Middle frontal gyrus (tissue), 1 donor: ENCODE results near the gene STAT5B.
"Not testable (repeated sequence)": the region's sequence is repeated elsewhere in the genome, so short reads cannot be mapped to it uniquely, and the experiment has no call there.

Experiments used
- DNase-seq: peaks from one replicate; pipeline ENCODE4 v3.0.0-alpha.2; 2015; ENCODE audit warnings: low spot score; ENCODE audit errors: extremely low spot score

Gene STAT5B

GRCh38 chr17:42193969-42194899 lies 82.0 kb downstream of the STAT5B start, which contains the start of gene GHDC:
GHDC (minus strand) TSS chr17:42194494; CDS start chr17:42193581, 913 bp downstream.
- DNase-seq: peak; percentile 72

GRCh38 chr17:42193216-42193968 lies 82.8 kb downstream of the STAT5B start:
- no peak for DNase-seq

- no peak for DNase-seq
Measured at GRCh38 chr17:42192189-42193126, 83.7 kb downstream of the STAT5B start.

- DNase-seq: no peak
Measured at GRCh38 chr17:42191275-42191608, 84.9 kb downstream of the STAT5B start.

GRCh38 chr17:42190491-42191274 lies 85.5 kb downstream of the STAT5B start:
- no peak for DNase-seq

- DNase-seq: no peak
Measured at GRCh38 chr17:42189651-42189965, 86.6 kb downstream of the STAT5B start.

GRCh38 chr17:42188749-42189650 lies 87.2 kb downstream of the STAT5B start:
- no peak for DNase-seq

- DNase-seq: no peak
Measured at GRCh38 chr17:42187833-42188232, 88.4 kb downstream of the STAT5B start.

GRCh38 chr17:42186191-42186590 lies 90.0 kb downstream of the STAT5B start:
- DNase-seq: not testable (repeated sequence)

- no peak for DNase-seq
Measured at GRCh38 chr17:42185621-42185930, 90.6 kb downstream of the STAT5B start.

GRCh38 chr17:42184713-42185620 lies 91.2 kb downstream of the STAT5B start, which contains the start of gene HCRT:
HCRT (minus strand) TSS chr17:42185452; CDS start chr17:42185365, 87 bp downstream.
- DNase-seq: no peak

- no peak for DNase-seq
Measured at GRCh38 chr17:42183741-42184711, 92.2 kb downstream of the STAT5B start.

- no peak for DNase-seq
Measured at GRCh38 chr17:42182927-42183734, 93.1 kb downstream of the STAT5B start.

GRCh38 chr17:42181851-42182207 lies 94.4 kb downstream of the STAT5B start:
- DNase-seq: no peak

GRCh38 chr17:42180922-42181850 lies 95.0 kb downstream of the STAT5B start, which contains the start of gene KCNH4:
KCNH4 (minus strand) TSS chr17:42181142; CDS start chr17:42180945, 197 bp downstream.
- peak; percentile 77 for DNase-seq
